ENCODE data around the gene FAM78A. TPM values are rescaled to one million over a fixed set of nuclear protein-coding genes. Genes with fewer than 3 reads are reported as not detected.
"Not testable (repeated sequence)": the region's sequence is repeated elsewhere in the genome, so short reads cannot be mapped to it uniquely, and the experiment has no call there.

The FAM78A gene
- total RNA-seq, 1 donor = 0.36 TPM

- no peak overlapping the region for H3K27ac ChIP-seq (ENCODE audit: low read depth, low read length)
- no peak overlapping the region for H2AFZ ChIP-seq (ENCODE audit: low read length)
- H3K4me1 ChIP-seq (ENCODE audit: insufficient read depth, low read length) = no peaks in the 10 kb centered on the region
- H3K79me2 ChIP-seq (ENCODE audit: insufficient read depth, low read length) = no peaks in the 10 kb centered on the region
- no peaks in the 10 kb centered on the region for H3K9me3 ChIP-seq (ENCODE audit: low read depth, low read length)
- no peak overlapping the region for H3K4me3 ChIP-seq (ENCODE audit: insufficient read depth, low read length)
- no peaks in the 10 kb centered on the region for H4K20me1 ChIP-seq (ENCODE audit: insufficient read depth, low read length)
- no peaks in the 10 kb centered on the region for H3K27me3 ChIP-seq (ENCODE audit: insufficient read depth, low read length)
- TF ChIP-seq CTCF (IDR thresholded peaks at IDR 0.05; ENCODE audit: extremely low read depth, low read depth, low read length) = no peak
- peak; percentile 46 for DNase-seq (ENCODE audit: insufficient read length, low spot score, missing footprints)
- no peaks in the 10 kb centered on the region for H3K36me3 ChIP-seq (ENCODE audit: insufficient read depth, low read length)
- H3K4me2 ChIP-seq (ENCODE audit: insufficient read depth, low read length) = no peak overlapping the region
Measured at GRCh38 chr9:131263701-131264100, 12.6 kb downstream of the FAM78A start.

GRCh38 chr9:131263033-131263343 is 13.3 kb downstream of the FAM78A start:
- H4K20me1 ChIP-seq (ENCODE audit: insufficient read depth, low read length); DNase-seq (ENCODE audit: insufficient read length, low spot score, missing footprints); H3K4me3 ChIP-seq (ENCODE audit: insufficient read depth, low read length); H2AFZ ChIP-seq (ENCODE audit: low read length); H3K4me2 ChIP-seq (ENCODE audit: insufficient read depth, low read length); H3K9me3 ChIP-seq (ENCODE audit: low read depth, low read length); H3K27ac ChIP-seq (ENCODE audit: low read depth, low read length); H3K36me3 ChIP-seq (ENCODE audit: insufficient read depth, low read length); H3K4me1 ChIP-seq (ENCODE audit: insufficient read depth, low read length); H3K27me3 ChIP-seq (ENCODE audit: insufficient read depth, low read length); H3K79me2 ChIP-seq (ENCODE audit: insufficient read depth, low read length): not testable (repeated sequence)

GRCh38 chr9:131262327-131263032 is 13.8 kb downstream of the FAM78A start:
- H4K20me1 ChIP-seq (ENCODE audit: insufficient read depth, low read length) = no peaks in the 10 kb centered on the region
- H3K9me3 ChIP-seq (ENCODE audit: low read depth, low read length) = no peaks in the 10 kb centered on the region
- H3K79me2 ChIP-seq (ENCODE audit: insufficient read depth, low read length) = no peaks in the 10 kb centered on the region
- DNase-seq (ENCODE audit: insufficient read length, low spot score, missing footprints) = no peak
- no peak overlapping the region for H3K27ac ChIP-seq (ENCODE audit: low read depth, low read length)
- no peaks in the 10 kb centered on the region for H3K27me3 ChIP-seq (ENCODE audit: insufficient read depth, low read length)
- TF ChIP-seq CTCF (IDR thresholded peaks at IDR 0.05; ENCODE audit: extremely low read depth, low read depth, low read length) = no peak
- no peaks in the 10 kb centered on the region for H3K4me1 ChIP-seq (ENCODE audit: insufficient read depth, low read length)
- H3K4me3 ChIP-seq (ENCODE audit: insufficient read depth, low read length) = no peak overlapping the region
- no peaks in the 10 kb centered on the region for H3K36me3 ChIP-seq (ENCODE audit: insufficient read depth, low read length)
- no peak overlapping the region for H3K4me2 ChIP-seq (ENCODE audit: insufficient read depth, low read length)
- H2AFZ ChIP-seq (ENCODE audit: low read length) = no peak overlapping the region

- no peak overlapping the region for H3K4me3 ChIP-seq (ENCODE audit: insufficient read depth, low read length)
- peaks cover 9% of the 10 kb centered on the region for H3K4me1 ChIP-seq (ENCODE audit: insufficient read depth, low read length)
- H3K27me3 ChIP-seq (ENCODE audit: insufficient read depth, low read length) = no peaks in the 10 kb centered on the region
- H2AFZ ChIP-seq (ENCODE audit: low read length) = no peak overlapping the region
- peak; percentile 66 for DNase-seq (ENCODE audit: insufficient read length, low spot score, missing footprints)
- no peaks in the 10 kb centered on the region for H4K20me1 ChIP-seq (ENCODE audit: insufficient read depth, low read length)
- no peaks in the 10 kb centered on the region for H3K79me2 ChIP-seq (ENCODE audit: insufficient read depth, low read length)
- no peak overlapping the region for H3K4me2 ChIP-seq (ENCODE audit: insufficient read depth, low read length)
- no peaks in the 10 kb centered on the region for H3K9me3 ChIP-seq (ENCODE audit: low read depth, low read length)
- no peaks in the 10 kb centered on the region for H3K36me3 ChIP-seq (ENCODE audit: insufficient read depth, low read length)
- TF ChIP-seq CTCF (IDR thresholded peaks at IDR 0.05; ENCODE audit: extremely low read depth, low read depth, low read length) = no peak
- H3K27ac ChIP-seq (ENCODE audit: low read depth, low read length) = no peak overlapping the region
Measured at GRCh38 chr9:131260751-131261452, 15.4 kb downstream of the FAM78A start.

Measured in osteoblast (primary cell).